Body of pancreas (tissue), 4 donors: Measurements from ENCODE around the gene PARP8. TPM values are rescaled to one million over a fixed set of nuclear protein-coding genes. Genes with fewer than 3 reads are reported as not detected.

ENCODE experiments used
- ATAC-seq: fragments of 150-250 bp; one replicate; pipeline ENCODE4 v1.9.1; 2016
- DNase-seq, 4 donors: peaks; one replicate each; pipeline ENCODE4 v3.0.0-alpha.2; 2019
- H3K27ac ChIP-seq, 4 donors: fragments of 200-600 bp; sonication (generic); 1 replicate in 3 of 4; 2 replicates in 1 of 4; pipeline versions ENCODE4 v1.5.1 to v1.6.1; 2016 to 2019; ENCODE audit warnings: mild to moderate bottlenecking in 1 of 4, mixed read lengths in 1 of 4, moderate library complexity in 1 of 4
- H3K27me3 ChIP-seq, 2 donors: fragments of 200-600 bp; sonication (generic); one replicate each; pipeline ENCODE4 v1.6.0; 2016; ENCODE audit warnings: mild to moderate bottlenecking in 1 of 2
- H3K36me3 ChIP-seq, 2 donors: fragments of 200-600 bp; sonication (generic); replicated peaks in 1 of 2; 2 replicates each; pipeline ENCODE4 v1.5.1; 2016; ENCODE audit warnings: low read depth in 2 of 2; ENCODE audit not compliant: insufficient read depth in 1 of 2
- H3K4me1 ChIP-seq: fragments of 200-600 bp; sonication (generic); one replicate; pipeline ENCODE4 v1.6.0; 2016
- H3K4me3 ChIP-seq, 2 donors: fragments of 200-600 bp; sonication (generic); 1 replicate in 1 of 2; 2 replicates in 1 of 2; pipeline ENCODE4 v1.5.1; 2016 to 2019
- H3K9me3 ChIP-seq, 3 donors: fragments of 200-600 bp; sonication (generic); 1 replicate in 2 of 3; 2 replicates in 1 of 3; pipeline ENCODE4 v1.5.1; 2016
- CTCF ChIP-seq, 7 experiments: fragments of 450-650 bp in 4 of 7; fragments of 200-600 bp in 3 of 7; sonication (generic) in 3 of 7; IDR thresholded peaks; one replicate each; pipeline ENCODE4 v1.5.1; 2016 to 2019; ENCODE audit warnings: antibody characterized with exemption in 7 of 7
- POLR2A ChIP-seq, 3 donors: fragments of 450-650 bp; IDR thresholded peaks; one replicate each; pipeline ENCODE4 v1.6.1; 2016; ENCODE audit warnings: antibody characterized with exemption in 3 of 3, mild to moderate bottlenecking in 2 of 3
- WGBS, 2 donors: methylation state at CpG; one replicate each; pipeline ENCODE4 v1.1.5; 2017; 5-methylcytosine and 5-hydroxymethylcytosine counted together
- intact Hi-C: fragments of 100-400 bp; cut with DNase I; formaldehyde crosslinking; loops from one replicate; pipeline ENCODE4 v1.15.1; 2023
- total RNA-seq, 2 donors: library from RNA; depleted of rRNA; stranded (reverse); fragments of >200 nt; gene quantifications; one replicate each; pipeline ENCODE4 v1.1.0, GENCODE V29; 2016

The PARP8 gene
- total RNA-seq, 2 donors from 2014 or later: 13.5 to 17.9 TPM

GRCh38 chr5:50886657-50887345, 220.4 kb downstream of the PARP8 start:
- ATAC-seq (no peak), DNase-seq (no peak)
- H3K27me3 ChIP-seq: no peaks in the 10 kb centered on the region
- no peak overlapping the region for H3K4me3 ChIP-seq
- H3K27ac ChIP-seq: no peak overlapping the region
- no peaks in the 10 kb centered on the region for H3K36me3 ChIP-seq
- H3K4me1 ChIP-seq: no peaks in the 10 kb centered on the region
- intact Hi-C loops: no loop called here
- no peaks in the 10 kb centered on the region for H3K9me3 ChIP-seq
- no peak for TF ChIP-seq CTCF (IDR thresholded peaks at IDR 0.05)
- no peak for TF ChIP-seq POLR2A (IDR thresholded peaks at IDR 0.05)
- 23 to 25% methylated on average over 2 of the region's 2 CpGs for WGBS, 2 donors

GRCh38 chr5:50887889-50888633, 221.6 kb downstream of the PARP8 start:
- ATAC-seq (no peak), DNase-seq (no peak)
- H3K27me3 ChIP-seq: no peaks in the 10 kb centered on the region
- H3K9me3 ChIP-seq: no peaks in the 10 kb centered on the region
- intact Hi-C loops: no loop called here
- no peak overlapping the region for H3K27ac ChIP-seq
- no peak overlapping the region for H3K4me3 ChIP-seq
- 71 to 74% methylated on average over 3 of the region's 3 CpGs for WGBS, 2 donors
- no peaks in the 10 kb centered on the region for H3K4me1 ChIP-seq
- H3K36me3 ChIP-seq: no peaks in the 10 kb centered on the region
- TF ChIP-seq POLR2A (IDR thresholded peaks at IDR 0.05): no peak
- TF ChIP-seq CTCF (IDR thresholded peaks at IDR 0.05): no peak

DNA sequence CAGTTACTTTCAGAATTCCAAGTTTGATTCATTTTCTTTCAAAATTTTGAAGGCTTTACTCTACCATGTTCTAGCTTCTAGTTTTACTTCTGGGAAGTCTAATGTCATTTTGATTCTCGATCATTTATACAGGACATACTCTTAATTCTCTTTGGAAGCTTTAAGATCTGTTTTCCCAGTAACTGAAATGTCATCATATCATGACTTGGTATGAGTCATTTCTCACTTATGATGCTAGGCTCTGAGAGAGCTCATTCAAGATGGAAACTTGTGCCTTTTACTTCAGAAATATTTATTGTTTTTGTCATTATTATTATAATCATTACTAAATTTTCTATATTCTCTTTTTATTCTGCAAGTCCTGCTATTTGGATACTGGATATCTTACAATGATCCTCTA, 222.3 kb downstream of the PARP8 start:
- WGBS, 2 donors: 63 to 73% methylated on average over 1 of the region's 1 CpG
- DNase-seq: no peak
- Histone ChIP-seq H3K4me1 (no peaks in the 10 kb centered on the region), H3K36me3 (no peaks in the 10 kb centered on the region), H3K4me3 (no peak overlapping the region), H3K27me3 (no peaks in the 10 kb centered on the region), H3K27ac (no peak overlapping the region), H3K9me3 (no peaks in the 10 kb centered on the region)
- TF ChIP-seq CTCF (IDR thresholded peaks at IDR 0.05) (no peak), POLR2A (IDR thresholded peaks at IDR 0.05) (no peak)
- intact Hi-C loops: no loop called here
- no peak for ATAC-seq

DNA sequence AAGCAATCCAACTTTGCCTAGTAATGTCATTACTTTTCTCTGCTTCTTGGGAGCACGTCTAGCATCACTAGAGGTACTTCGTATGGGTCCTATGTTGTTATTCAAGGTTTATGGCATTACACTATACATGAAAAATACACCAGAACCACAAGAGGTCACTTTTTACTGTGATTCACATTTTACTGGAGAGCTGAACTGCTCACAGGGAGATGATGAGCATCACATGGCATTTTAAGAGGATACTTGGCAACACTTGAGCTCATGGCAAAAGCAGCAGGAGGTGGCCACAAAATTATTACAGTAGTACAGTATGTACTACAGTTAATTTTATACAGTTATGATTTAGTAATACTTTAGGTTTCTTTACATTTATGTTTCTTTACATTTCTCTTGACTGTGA, 223.4 kb downstream of the PARP8 start:
- H3K36me3 ChIP-seq: no peaks in the 10 kb centered on the region
- intact Hi-C loops: no loop called here
- 35 to 40% methylated on average over 2 of the region's 2 CpGs for WGBS, 2 donors
- no peak overlapping the region for H3K4me3 ChIP-seq
- H3K9me3 ChIP-seq: no peaks in the 10 kb centered on the region
- ATAC-seq (no peak), DNase-seq (no peak)
- no peaks in the 10 kb centered on the region for H3K27me3 ChIP-seq
- H3K27ac ChIP-seq: no peak overlapping the region
- TF ChIP-seq POLR2A (IDR thresholded peaks at IDR 0.05) (no peak), CTCF (IDR thresholded peaks at IDR 0.05) (no peak)
- no peaks in the 10 kb centered on the region for H3K4me1 ChIP-seq

Other genes with a start within 250 kb of the PARP8 start
- 1 to 10 TPM; 2.6 to 3.6 TPM for gene EMB, start 225.3 kb upstream of the PARP8 start, total RNA-seq